HG03565 (cell line): ENCODE measurements around the gene CYP26A1.
"Not testable (repeated sequence)": the region's sequence is repeated elsewhere in the genome, so short reads cannot be mapped to it uniquely, and the experiment has no call there.

Experiments used
- ATAC-seq: cut with Tn5 transposase; IDR thresholded peaks from one replicate; pipeline ENCODE4 v1.9.1; 2021; ENCODE audit warnings: mild to moderate bottlenecking, moderate library complexity; ENCODE audit not compliant: unreplicated experiment

Gene CYP26A1

DNA sequence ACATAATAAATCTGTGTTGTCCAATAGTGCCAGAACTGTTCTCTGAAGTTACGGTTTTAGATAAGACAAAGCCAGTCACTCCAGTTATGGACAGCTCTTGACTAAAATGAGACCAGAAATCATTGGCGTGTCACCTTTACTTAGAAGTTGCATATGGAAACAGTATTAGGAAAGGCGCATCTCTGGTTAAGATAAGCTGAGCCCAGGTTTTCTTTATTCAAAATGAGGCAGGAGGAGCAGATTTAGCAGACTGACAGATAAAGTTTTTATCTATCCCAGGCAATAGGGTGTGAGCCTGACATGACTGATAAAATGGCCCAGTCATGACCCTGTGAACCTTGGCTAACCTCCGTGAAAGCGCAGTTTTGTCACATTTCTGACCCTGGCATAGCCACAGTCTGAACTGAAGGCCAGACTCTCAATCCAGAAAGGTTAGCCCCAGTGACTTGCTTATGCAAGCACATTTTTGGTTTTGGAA is 4.2 kb downstream of the CYP26A1 start:
- no peak for ATAC-seq

DNA sequence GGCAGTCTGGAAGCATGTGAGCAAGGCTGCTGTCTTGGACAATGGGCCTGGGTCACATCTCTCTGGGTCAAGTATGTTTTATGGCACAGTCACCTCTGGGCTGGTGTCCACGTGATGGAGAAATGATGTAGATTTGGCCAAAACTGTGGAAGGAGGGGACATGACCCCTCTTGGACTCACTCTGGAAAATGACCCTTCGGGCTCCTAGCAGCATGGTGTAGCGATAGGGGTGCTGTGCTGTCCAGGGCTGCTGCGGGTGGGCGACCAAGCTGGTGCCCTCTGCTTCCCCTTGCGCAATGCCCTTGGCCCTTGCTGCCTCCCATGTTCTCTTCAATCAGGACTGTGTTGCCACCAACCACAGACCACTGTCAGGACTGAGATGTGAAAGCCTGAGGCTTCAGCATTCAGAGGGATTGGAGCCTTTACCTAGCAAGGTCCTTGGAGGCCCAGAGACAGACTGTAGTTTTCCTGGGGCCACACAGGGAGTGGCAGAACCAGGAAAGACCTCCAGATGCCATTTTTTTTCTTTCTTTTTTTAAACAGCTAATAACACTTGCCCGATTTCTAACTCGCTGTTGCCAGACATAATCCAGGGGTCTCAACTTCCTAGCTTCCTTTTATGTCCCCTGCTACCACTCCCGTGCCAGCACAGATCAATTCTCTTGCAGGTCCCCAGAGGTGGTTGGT is 6.1 kb downstream of the CYP26A1 start:
- ATAC-seq, result no peak

DNA sequence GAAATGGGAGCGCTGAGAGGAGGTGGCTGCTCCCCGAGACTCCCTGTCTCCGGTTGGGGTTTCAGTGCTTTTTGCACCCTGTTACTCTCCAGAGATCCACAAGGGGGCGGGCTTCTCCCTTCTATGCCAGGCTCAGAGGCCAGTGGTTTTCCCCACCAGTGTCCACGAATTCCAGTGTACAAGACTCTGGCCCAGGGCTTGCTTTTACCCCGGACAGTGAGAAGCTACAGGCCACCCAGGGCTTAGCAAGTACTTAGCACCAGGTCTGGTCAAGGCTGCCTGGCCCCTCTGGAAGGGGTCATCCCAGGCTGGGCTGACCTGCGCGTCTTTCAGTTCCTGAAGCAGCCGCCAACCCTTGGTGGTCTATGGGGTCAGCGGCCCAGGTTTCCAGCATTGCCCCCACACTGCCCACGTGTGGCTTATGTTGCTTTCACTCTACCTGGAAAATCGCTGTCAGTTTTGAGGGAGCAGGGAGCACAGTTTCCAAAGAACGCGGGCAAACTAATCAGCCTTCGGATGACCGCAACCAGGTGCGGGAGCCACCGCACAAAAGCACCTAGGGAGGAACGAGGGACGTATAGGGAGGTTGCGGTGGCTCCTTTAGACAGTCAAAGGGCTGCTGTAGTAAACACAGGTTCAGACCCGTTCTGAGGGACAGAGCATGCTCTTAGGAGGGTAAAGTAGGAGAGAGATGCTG is 6.8 kb downstream of the CYP26A1 start:
- no peak for ATAC-seq

DNA sequence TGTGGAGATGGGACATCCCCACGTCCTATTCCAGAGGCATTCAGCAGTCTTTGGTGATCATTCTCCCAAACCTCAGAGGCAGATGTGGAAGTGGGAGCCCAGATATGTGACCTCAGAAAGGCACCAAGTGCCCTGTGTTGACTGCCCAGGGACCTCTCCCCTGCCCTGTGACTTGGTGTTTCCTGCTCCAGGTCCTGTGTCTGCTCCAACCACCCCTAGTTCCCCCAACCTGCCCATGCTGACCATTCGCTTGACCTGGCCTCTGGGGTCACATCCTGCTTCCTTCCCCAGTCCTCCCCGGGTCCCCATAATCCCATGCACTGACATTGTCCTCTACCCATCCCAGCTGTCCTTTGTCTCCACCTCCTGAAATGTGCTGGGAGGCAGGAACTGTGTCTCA is 7.6 kb downstream of the CYP26A1 start:
- ATAC-seq, result no peak

DNA sequence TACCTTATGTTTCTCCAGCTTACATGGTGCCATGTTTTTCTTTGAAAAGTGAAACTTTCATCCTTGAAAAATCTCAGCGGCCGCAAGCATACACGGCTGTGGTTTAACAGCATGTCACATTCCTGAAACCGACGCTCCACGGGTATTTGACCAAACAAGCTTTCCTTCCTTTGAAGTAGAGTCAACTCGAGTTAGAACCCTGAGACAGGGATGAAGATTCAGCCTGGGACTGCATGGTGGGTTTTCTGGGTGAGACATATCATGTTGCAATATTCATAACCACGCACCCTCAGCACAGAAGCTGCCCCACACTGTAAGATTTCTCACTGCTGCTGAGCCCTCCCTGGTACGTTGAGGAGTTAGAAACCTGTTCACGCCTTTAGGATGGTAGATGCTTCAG is 8.1 kb downstream of the CYP26A1 start:
- ATAC-seq, result no peak

- no peak for ATAC-seq
Observed at GRCh38 chr10:93083743-93084539, 10.2 kb downstream of the CYP26A1 start.

DNA sequence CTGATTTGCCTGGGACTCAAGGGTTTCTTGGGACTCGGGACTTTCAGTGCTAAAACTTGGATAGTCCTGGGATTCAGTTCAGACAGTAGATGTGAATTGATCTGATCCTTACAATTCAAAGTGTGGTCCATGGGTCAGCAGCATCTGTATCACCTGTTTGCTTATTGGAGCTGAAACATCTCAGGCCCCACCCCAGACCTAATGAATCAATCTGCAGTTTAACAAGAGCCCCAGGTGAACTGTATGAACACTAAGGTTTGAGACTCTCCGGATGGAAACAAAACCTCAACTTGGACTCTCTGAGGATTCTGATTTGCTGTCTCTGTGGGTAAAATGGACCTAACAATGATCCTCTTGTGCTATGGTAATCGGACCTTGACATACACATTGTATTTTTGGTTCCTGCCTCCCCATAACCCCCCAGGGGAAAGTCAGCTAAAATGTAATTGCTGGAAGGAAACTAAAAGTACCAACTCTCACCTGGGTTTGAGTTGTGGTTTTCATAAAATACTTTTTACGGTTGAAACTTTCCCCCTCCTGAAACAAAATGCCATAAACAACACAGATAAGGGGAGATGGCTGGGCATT is 11.7 kb downstream of the CYP26A1 start:
- no peak for ATAC-seq

DNA sequence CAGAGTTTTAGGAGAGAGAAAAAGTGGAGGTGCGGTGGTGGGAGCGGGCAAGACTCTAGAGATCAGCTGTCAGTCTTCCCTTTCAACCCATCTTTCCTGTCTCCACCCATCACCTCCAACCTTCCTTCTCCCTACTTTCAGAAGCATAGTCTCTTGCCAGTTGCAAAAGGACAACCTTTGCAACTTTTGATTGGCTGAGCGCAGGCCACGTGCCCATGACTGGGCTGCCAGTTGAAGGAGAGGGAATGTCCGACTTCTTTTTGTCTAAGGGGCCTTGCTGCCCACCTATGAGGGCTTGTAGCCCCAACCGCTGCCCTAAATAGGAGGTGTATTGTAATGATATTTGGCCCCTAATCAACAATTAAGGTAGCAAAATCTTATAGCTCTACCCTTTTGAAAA is 12.6 kb downstream of the CYP26A1 start:
- ATAC-seq, result no peak

DNA sequence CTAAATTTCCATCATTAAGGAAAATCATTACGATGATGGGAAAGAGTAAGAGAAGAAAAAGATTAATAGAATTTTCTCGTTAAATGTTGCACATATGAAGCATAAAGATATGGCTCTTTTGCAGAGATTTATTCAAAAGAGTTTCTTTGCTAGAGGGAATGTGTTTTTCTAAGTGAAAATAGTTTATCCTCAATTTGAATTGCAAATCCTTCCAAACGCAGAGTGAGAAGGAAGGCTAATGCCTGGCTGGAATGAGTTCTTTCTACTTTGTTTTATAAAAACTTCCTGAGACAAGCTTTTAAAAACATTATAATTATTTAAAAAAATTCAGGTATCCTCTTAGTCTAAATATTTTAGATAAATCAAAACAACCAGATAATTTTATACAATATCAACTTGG is 14.2 kb downstream of the CYP26A1 start:
- no peak for ATAC-seq

GRCh38 chr10:93088466-93088865 is 14.8 kb downstream of the CYP26A1 start:
- no peak for ATAC-seq

GRCh38 chr10:93090619-93091018 is 16.9 kb downstream of the CYP26A1 start:
- no peak for ATAC-seq

DNA sequence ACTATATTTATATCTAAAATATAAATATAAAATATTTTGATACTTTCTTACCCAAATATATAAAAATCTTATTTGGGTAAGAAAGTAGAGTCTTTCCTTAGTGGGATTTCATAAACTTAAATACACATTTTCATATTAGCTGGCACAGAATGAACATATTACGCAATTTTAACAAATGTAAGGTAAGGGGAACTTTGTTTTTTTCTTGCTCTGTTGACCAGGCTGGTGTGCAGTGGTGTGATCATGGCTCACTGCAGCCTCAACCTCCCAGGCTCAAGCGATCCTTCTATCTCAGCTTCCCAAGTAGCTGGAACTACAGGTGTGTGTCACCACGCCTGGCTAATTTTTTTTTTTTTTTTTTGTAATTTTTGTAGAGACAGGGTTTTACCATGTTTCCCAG is 18.3 kb downstream of the CYP26A1 start:
- ATAC-seq, result no peak

DNA sequence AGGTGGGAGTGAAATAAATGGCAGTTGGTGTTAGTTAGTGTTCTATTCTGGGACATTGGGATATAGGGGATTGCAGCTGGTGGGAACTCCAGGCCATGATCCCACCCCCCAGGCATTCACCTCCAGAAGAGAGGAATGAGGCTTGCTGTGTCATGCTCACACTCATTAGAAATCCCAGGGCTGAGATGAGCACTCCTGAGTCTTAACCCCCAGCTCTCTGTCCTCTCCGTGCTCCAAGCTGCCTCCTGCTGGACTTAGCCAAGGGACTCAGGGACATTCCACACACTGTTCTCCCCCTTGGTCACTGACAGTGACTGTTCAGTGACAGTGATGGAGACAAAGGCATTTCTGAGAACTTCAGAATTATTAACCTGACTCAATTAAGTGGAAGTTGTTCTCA is 21.5 kb downstream of the CYP26A1 start:
- ATAC-seq, result no peak

DNA sequence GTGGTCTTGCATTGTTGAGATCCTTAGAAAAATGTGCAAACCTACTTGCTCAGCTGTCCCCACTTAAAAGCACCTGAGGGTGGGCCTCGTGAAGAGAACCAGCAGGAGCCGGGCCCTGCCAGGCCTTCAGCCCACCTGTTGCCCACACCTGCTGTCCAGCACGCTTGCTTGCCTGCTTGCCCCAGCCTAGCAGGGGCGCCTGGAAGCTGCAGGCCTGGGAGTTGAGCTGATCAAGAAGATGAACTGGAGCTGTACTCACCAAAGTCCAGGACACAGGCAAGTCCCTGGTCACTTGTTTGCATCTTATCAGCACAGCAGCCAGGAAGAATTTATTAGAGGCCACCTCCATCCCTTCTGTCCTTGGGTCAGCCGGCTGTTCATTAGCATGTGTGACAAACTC is 23.2 kb downstream of the CYP26A1 start:
- no peak for ATAC-seq

- no peak for ATAC-seq
Observed at GRCh38 chr10:93097386-93097785, 23.7 kb downstream of the CYP26A1 start.

DNA sequence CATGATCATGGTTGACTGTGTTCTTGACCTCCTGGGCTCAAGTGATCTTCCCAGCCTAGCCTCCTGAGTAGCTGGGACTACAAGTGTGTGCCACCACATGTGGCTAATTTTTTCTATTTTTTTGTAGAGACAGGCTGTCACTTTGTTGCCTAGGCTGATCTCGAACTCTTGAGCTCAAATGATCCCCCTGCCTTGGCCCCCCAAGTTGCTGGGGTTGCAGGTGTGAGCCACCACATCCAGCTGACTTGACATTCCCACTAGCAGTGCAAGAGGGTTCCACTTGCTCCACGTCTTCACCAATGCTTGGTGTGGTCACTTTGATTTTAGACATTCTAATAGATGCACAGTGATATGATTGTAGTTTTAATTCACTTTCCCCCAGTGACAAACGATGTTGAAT is 25.1 kb downstream of the CYP26A1 start:
- no peak for ATAC-seq

- ATAC-seq, result no peak
Observed at GRCh38 chr10:93099670-93100069, 26.0 kb downstream of the CYP26A1 start.

GRCh38 chr10:93101148-93101547 is 27.5 kb downstream of the CYP26A1 start:
- not testable (repeated sequence) for ATAC-seq

GRCh38 chr10:93103953-93104352 is 30.3 kb downstream of the CYP26A1 start:
- no peak for ATAC-seq

GRCh38 chr10:93106631-93107072 is 33.0 kb downstream of the CYP26A1 start:
- ATAC-seq, result no peak

GRCh38 chr10:93110472-93111146 is 36.9 kb downstream of the CYP26A1 start:
- peak; percentile 78 for ATAC-seq
